Measurements from ENCODE around the gene TMEM30A.

TMEM30A gene

GRCh38 chr6:75268988-75269354 is 15.6 kb downstream of the TMEM30A start:
- Histone ChIP-seq H3K4me3 (no peak overlapping the region), H3K27ac (peak overlapping the region in 1 of 21 experiments; percentile 41)

GRCh38 chr6:75268121-75268987 is 16.2 kb downstream of the TMEM30A start:
- no peak overlapping the region for H3K4me3 ChIP-seq
- H3K27ac ChIP-seq: peak overlapping the region in 3 of 21 experiments; percentile 0 to 51 (median 41)

GRCh38 chr6:75267461-75267860 is 17.1 kb downstream of the TMEM30A start:
- peak overlapping the region in 1 of 21 experiments; percentile 41 for H3K27ac ChIP-seq
- H3K4me3 ChIP-seq: no peak overlapping the region

- Histone ChIP-seq H3K4me3 (no peak overlapping the region), H3K27ac (no peak overlapping the region)
Observed at GRCh38 chr6:75266716-75267291, 17.8 kb downstream of the TMEM30A start.

GRCh38 chr6:75263401-75263750 is 21.2 kb downstream of the TMEM30A start:
- Histone ChIP-seq H3K27ac (no peak overlapping the region), H3K4me3 (no peak overlapping the region)

GRCh38 chr6:75262716-75263400 is 21.7 kb downstream of the TMEM30A start:
- Histone ChIP-seq H3K27ac (no peak overlapping the region), H3K4me3 (no peak overlapping the region)

GRCh38 chr6:75261299-75261698 is 23.3 kb downstream of the TMEM30A start:
- Histone ChIP-seq H3K4me3 (no peak overlapping the region), H3K27ac (no peak overlapping the region)

GRCh38 chr6:75257343-75258087 is 27.1 kb downstream of the TMEM30A start:
- no peak overlapping the region for H3K27ac ChIP-seq
- H3K4me3 ChIP-seq: no peak overlapping the region

- Histone ChIP-seq H3K27ac (no peak overlapping the region), H3K4me3 (no peak overlapping the region)
Observed at GRCh38 chr6:75250552-75250951, 34.0 kb downstream of the TMEM30A start.

GRCh38 chr6:75249837-75250236 is 34.8 kb downstream of the TMEM30A start:
- H3K4me3 ChIP-seq: no peak overlapping the region
- no peak overlapping the region for H3K27ac ChIP-seq

- Histone ChIP-seq H3K4me3 (no peak overlapping the region), H3K27ac (no peak overlapping the region)
Observed at GRCh38 chr6:75246386-75246785, 38.2 kb downstream of the TMEM30A start.

- Histone ChIP-seq H3K4me3 (peak overlapping the region; percentile 56 to 86 (median 77)), H3K27ac (peak overlapping the region in 20 of 21 experiments; percentile 79 to 93 (median 87))
Observed at GRCh38 chr6:75244063-75244584, 40.5 kb downstream of the TMEM30A start.

GRCh38 chr6:75243333-75244062 is 41.1 kb downstream of the TMEM30A start, which contains the start of gene COX7A2:
Gene COX7A2 (minus strand): TSS chr6:75243801. CDS start chr6:75243734, 67 bp downstream.
- Histone ChIP-seq H3K27ac (peak within 1 kb of the TSS in 20 of 21 experiments; percentile 79 to 93 (median 87)), H3K4me3 (peak within 1 kb of the TSS; percentile 56 to 86 (median 77))

- H3K4me3 ChIP-seq: no peak overlapping the region
- H3K27ac ChIP-seq: no peak overlapping the region
Observed at GRCh38 chr6:75236630-75237029, 48.0 kb downstream of the TMEM30A start.

- Histone ChIP-seq H3K27ac (no peak overlapping the region), H3K4me3 (no peak overlapping the region)
Observed at GRCh38 chr6:75235271-75235670, 49.3 kb downstream of the TMEM30A start.

- H3K27ac ChIP-seq: peak overlapping the region in 1 of 21 experiments; percentile 15
- no peak overlapping the region for H3K4me3 ChIP-seq
Observed at GRCh38 chr6:75234126-75234865, 50.3 kb downstream of the TMEM30A start.

- Histone ChIP-seq H3K4me3 (no peak overlapping the region), H3K27ac (no peak overlapping the region)
Observed at GRCh38 chr6:75233092-75233615, 51.4 kb downstream of the TMEM30A start.

All from skin epidermis (tissue), 12 donors.